HepG2 (cell line): Measurements from ENCODE around the gene CDH11. TPM values are rescaled to one million over a fixed set of nuclear protein-coding genes. Genes with fewer than 3 reads are reported as not detected.

Source experiments
- CAMTA2 ChIP-seq: sonication (generic); formaldehyde crosslinking; IDR thresholded peaks from 2 replicates; pipeline ENCODE4 v1.4.0; 2020; ENCODE audit warnings: mild to moderate bottlenecking, missing genetic modification reagents, borderline replicate concordance
- CREB1 ChIP-seq, 2 experiments: fragments of 450-650 bp in 1 of 2; IDR thresholded peaks; 2 replicates each; pipeline ENCODE4 v1.6.1; 2016 to 2017; ENCODE audit warnings: control low read depth in 1 of 2, mild to moderate bottlenecking in 1 of 2, missing compliant biosample characterization in 1 of 2, missing genetic modification characterization in 1 of 2
- FOSL1 ChIP-seq: sonication (generic); formaldehyde crosslinking; IDR thresholded peaks from 2 replicates; pipeline ENCODE4 v1.9.0; 2021; ENCODE audit warnings: missing genetic modification reagents, borderline replicate concordance
- FOSL2 ChIP-seq: sonication (generic); formaldehyde crosslinking; IDR thresholded peaks from 2 replicates; pipeline ENCODE4 v1.4.0; 2020; ENCODE audit warnings: missing genetic modification reagents
- HOXA3 ChIP-seq: sonication (generic); formaldehyde crosslinking; IDR thresholded peaks from 2 replicates; pipeline ENCODE4 v1.5.0; 2020; ENCODE audit warnings: missing genetic modification reagents
- JUND ChIP-seq: sonication (generic); formaldehyde crosslinking; IDR thresholded peaks from 2 replicates; pipeline ENCODE4 v1.8.0; 2022; ENCODE audit warnings: mild to moderate bottlenecking, missing genetic modification reagents
- NFIC ChIP-seq: IDR thresholded peaks from 2 replicates; pipeline ENCODE4 v1.6.1; 2012; ENCODE audit warnings: mild to moderate bottlenecking, low read length, inconsistent platforms
- RARA ChIP-seq: IDR thresholded peaks from 2 replicates; pipeline ENCODE4 v1.6.1; 2016; ENCODE audit warnings: missing genetic modification reagents, missing compliant biosample characterization
- SOX6 ChIP-seq, 2 experiments: fragments of 450-650 bp in 1 of 2; sonication (generic) in 1 of 2; formaldehyde crosslinking in 1 of 2; IDR thresholded peaks; 2 replicates each; pipeline versions ENCODE4 v1.4.0 to v1.6.1; 2017 to 2020; ENCODE audit warnings: antibody characterized with exemption in 1 of 2, mild to moderate bottlenecking in 1 of 2, missing genetic modification reagents in 1 of 2
- TEAD3 ChIP-seq: optimal IDR thresholded peaks from 2 replicates; pipeline ENCODE3; 2016; ENCODE audit warnings: borderline replicate concordance
- ZNF12 ChIP-seq: sonication (generic); formaldehyde crosslinking; IDR thresholded peaks from 2 replicates; pipeline ENCODE4 v1.5.0; 2020; ENCODE audit warnings: missing genetic modification reagents
- ZNF282 ChIP-seq: fragments of 450-650 bp; IDR thresholded peaks from 2 replicates; pipeline ENCODE4 v1.6.1; 2018; ENCODE audit not compliant: partially characterized antibody
- ZNF296 ChIP-seq: sonication (generic); formaldehyde crosslinking; conservative IDR thresholded peaks from 2 replicates; pipeline ENCODE4 v1.5.0; 2020; ENCODE audit warnings: mild to moderate bottlenecking, missing genetic modification reagents
- ZNF709 ChIP-seq: sonication (generic); formaldehyde crosslinking; IDR thresholded peaks from 2 replicates; pipeline ENCODE4 v1.5.0; 2020; ENCODE audit warnings: mild to moderate bottlenecking, missing genetic modification reagents
- polyA plus RNA-seq, 8 experiments: library from polyadenylated mRNA; depleted of rRNA in 3 of 8; stranded (reverse) in 7 of 8; unstranded in 1 of 8; fragments of >200 nt; fragmentation: Illumina TruSeq in 4 of 8; extraction: Trizol in 4 of 8; gene quantifications; 2 replicates each; pipeline versions ENCODE4 v1.2.1 to v1.2.3, GENCODE V29; 2011 to 2016; ENCODE audit warnings: low read depth in 4 of 8, missing spikeins in 1 of 8, mixed read lengths in 1 of 8; ENCODE audit not compliant: insufficient read depth in 1 of 8
- total RNA-seq, 5 experiments: library from RNA; depleted of rRNA; stranded (reverse); fragments of >200 nt; fragmentation: Illumina TruSeq; extraction: Trizol; gene quantifications; 2 replicates each; pipeline ENCODE4 v1.2.3, GENCODE V29; 2016; ENCODE audit warnings: low read depth in 1 of 5
- TF ChIP-seq, protein P1 (sequence below): sonication (generic); formaldehyde crosslinking; IDR thresholded peaks from 2 replicates; pipeline ENCODE4 v1.4.0; 2020; ENCODE audit warnings: missing genetic modification reagents

Gene CDH11
- total and polyA plus RNA-seq, 2 of the 13 experiments (the other 11 are each of a cell fraction or from before 2014, with no cell fraction given), result not detected

DNA sequence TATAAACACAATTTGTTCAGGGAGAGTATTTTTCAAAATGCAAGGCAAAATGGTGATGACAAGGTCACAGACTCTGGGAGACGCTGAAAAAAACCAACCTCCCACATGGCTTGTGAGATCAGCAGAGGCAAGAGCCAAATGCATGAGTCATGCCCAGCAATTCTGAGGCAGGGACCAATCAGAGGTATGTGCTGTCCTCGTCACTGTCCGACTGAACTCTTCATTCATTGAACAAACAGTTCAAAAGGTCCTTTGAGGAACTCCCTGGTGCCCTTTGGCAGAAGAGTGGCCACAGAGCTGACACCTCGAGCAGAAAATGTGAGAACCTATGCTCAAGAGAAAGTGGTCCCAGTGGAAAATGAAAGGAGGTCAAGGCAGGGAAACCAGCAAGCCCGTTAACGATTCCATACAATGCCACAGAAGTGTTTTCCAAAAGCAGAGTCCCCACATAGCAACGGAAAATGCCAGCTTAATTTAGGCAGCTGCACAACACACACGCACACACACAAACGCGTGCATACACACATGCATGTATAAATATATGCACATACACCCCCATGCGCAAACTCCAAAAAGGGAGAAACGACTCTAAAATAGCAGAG, 50.9 kb downstream of the CDH11 start (continued):
- TF ChIP-seq ZNF12 (CRISPR knock-in tag), result 0 out of 2 replicates have a peak, but pooled peaks have one; percentile 23
- 0 out of 2 replicates have a peak, but pooled peaks have one; percentile 12 for TF ChIP-seq RARA (CRISPR knock-in tag)
- peak; percentile 93 for TF ChIP-seq FOSL2 (CRISPR knock-in tag)
- TF ChIP-seq FOSL1 (CRISPR knock-in tag), result peak; percentile 44; the same call in 1 of the 2 replicates
- TF ChIP-seq, protein P1, sequence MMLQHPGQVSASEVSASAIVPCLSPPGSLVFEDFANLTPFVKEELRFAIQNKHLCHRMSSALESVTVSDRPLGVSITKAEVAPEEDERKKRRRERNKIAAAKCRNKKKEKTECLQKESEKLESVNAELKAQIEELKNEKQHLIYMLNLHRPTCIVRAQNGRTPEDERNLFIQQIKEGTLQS (CRISPR knock-in tag), result peak; percentile 67
- peak; percentile 14 for TF ChIP-seq TEAD3 (CRISPR knock-in tag)
- TF ChIP-seq CAMTA2 (CRISPR knock-in tag), result no peak
- TF ChIP-seq JUND (CRISPR knock-in tag), result 0 out of 2 replicates have a peak, but pooled peaks have one; percentile 21
- TF ChIP-seq HOXA3 (CRISPR knock-in tag), result no peak
- no peak for TF ChIP-seq ZNF296 (CRISPR knock-in tag)
- TF ChIP-seq ZNF709 (CRISPR knock-in tag), result no peak
- no peak for TF ChIP-seq NFIC
- TF ChIP-seq CREB1 (IDR thresholded peaks at IDR 0.05), result peak; percentile 78
- peak; percentile 58; the same call in 1 of the 2 replicates for TF ChIP-seq CREB1 (CRISPR knock-in tag; IDR thresholded peaks at IDR 0.05)
- no peak for TF ChIP-seq SOX6 (IDR thresholded peaks at IDR 0.05)
- no peak for TF ChIP-seq SOX6 (CRISPR knock-in tag; IDR thresholded peaks at IDR 0.05)
- no peak for TF ChIP-seq ZNF282
